Upper lobe of left lung (tissue), 4 donors: ENCODE measurements around the gene TBCK.

Experiments used
- EP300 ChIP-seq, 4 donors: sonication (generic); formaldehyde crosslinking; IDR thresholded peaks; one replicate each; pipeline ENCODE4 v1.5.1; 2017; ENCODE audit warnings: antibody characterized with exemption in 4 of 4, control low read depth in 2 of 4
- POLR2A ChIP-seq, 4 donors: fragments of 450-650 bp; IDR thresholded peaks; one replicate each; pipeline ENCODE4 v1.5.1; 2016 to 2017; ENCODE audit warnings: antibody characterized with exemption in 4 of 4, mild to moderate bottlenecking in 2 of 4
- TF ChIP-seq, protein P1 (sequence below), 6 experiments: fragments of 450-650 bp in 4 of 6; fragments of 200-600 bp in 2 of 6; sonication (generic) in 2 of 6; IDR thresholded peaks; one replicate each; pipeline ENCODE4 v1.5.1; 2016 to 2019; ENCODE audit warnings: antibody characterized with exemption in 6 of 6

DNA sequence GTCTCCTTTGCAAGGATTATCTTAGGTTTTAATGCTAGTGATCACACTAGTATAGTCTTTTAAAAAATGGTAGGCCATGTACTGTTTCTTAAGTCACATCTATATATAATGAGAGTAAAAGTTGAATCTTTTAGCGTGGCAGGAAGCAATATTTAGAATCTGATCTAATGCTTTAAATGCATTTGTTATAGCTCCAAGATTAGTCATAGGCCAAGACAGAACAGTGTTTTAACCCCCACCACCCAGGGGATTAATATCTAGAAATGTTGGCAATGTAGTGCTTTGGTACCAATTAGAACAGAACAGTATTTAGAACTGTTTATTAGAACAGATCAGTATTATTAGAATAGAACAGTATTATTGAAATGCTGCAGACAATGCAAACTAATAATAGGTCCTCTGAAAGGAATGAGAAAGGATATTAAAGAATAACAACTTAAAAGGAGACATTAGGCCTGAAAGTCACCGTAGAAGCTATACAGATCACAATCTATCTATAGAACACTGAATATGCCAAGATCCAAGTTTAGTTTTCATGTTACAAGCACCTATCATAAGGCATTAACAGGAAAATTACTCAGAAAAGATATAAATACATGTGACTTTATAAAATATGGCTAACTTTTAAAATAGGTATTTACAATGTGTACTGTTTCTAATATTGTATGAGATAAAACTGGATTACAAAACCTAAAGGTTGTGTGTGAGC, 274.6 kb downstream of the TBCK start:
- TF ChIP-seq POLR2A (IDR thresholded peaks at IDR 0.05) (no peak), EP300 (IDR thresholded peaks at IDR 0.05) (no peak)
- TF ChIP-seq, protein P1, sequence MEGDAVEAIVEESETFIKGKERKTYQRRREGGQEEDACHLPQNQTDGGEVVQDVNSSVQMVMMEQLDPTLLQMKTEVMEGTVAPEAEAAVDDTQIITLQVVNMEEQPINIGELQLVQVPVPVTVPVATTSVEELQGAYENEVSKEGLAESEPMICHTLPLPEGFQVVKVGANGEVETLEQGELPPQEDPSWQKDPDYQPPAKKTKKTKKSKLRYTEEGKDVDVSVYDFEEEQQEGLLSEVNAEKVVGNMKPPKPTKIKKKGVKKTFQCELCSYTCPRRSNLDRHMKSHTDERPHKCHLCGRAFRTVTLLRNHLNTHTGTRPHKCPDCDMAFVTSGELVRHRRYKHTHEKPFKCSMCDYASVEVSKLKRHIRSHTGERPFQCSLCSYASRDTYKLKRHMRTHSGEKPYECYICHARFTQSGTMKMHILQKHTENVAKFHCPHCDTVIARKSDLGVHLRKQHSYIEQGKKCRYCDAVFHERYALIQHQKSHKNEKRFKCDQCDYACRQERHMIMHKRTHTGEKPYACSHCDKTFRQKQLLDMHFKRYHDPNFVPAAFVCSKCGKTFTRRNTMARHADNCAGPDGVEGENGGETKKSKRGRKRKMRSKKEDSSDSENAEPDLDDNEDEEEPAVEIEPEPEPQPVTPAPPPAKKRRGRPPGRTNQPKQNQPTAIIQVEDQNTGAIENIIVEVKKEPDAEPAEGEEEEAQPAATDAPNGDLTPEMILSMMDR (IDR thresholded peaks at IDR 0.05): no peak
